DND-41 (cell line): ENCODE results near the gene PUM2.

Experiments
- ATAC-seq: fragments of 200-7000 bp; cut with Tn5 transposase; 3 replicates; pipeline ENCODE4 v1.9.1; 2021; ENCODE audit warnings: low read depth; ENCODE audit not compliant: insufficient read depth
- DNase-seq: peaks from one replicate; pipeline ENCODE4 v3.0.0-alpha.2; 2020
- H2AFZ ChIP-seq: 2 replicates; pipeline ENCODE4 v1.6.0; 2012; ENCODE audit warnings: low read depth, low read length
- H3K27ac ChIP-seq: 2 replicates; pipeline ENCODE4 v1.5.1; 2012; ENCODE audit warnings: low read length, inconsistent platforms
- H3K27me3 ChIP-seq: fragments of 200-600 bp; sonication (generic); 2 replicates; pipeline ENCODE4 v1.6.0; 2012; ENCODE audit warnings: low read length, mild to moderate bottlenecking, inconsistent platforms; ENCODE audit not compliant: insufficient read depth, poor library complexity
- H3K36me3 ChIP-seq: 2 replicates; pipeline ENCODE4 v1.5.1; 2012; ENCODE audit warnings: low read length, inconsistent platforms; ENCODE audit not compliant: insufficient read depth
- H3K4me1 ChIP-seq: 2 replicates; pipeline ENCODE4 v1.5.1; 2012; ENCODE audit warnings: mild to moderate bottlenecking, low read length; ENCODE audit not compliant: insufficient read depth
- H3K4me2 ChIP-seq: 2 replicates; pipeline ENCODE4 v1.6.0; 2012; ENCODE audit warnings: mild to moderate bottlenecking, moderate library complexity, low read length, inconsistent platforms; ENCODE audit not compliant: insufficient read depth
- H3K4me3 ChIP-seq, 2 experiments: fragments of 200-600 bp in 1 of 2; shearing (Covaris generic) in 1 of 2; 2 replicates each; pipeline ENCODE4 v1.5.1; 2012 to 2016; ENCODE audit warnings: inconsistent platforms in 2 of 2, low read length in 2 of 2, mild to moderate bottlenecking in 2 of 2, low read depth in 1 of 2, moderate library complexity in 1 of 2
- H3K79me2 ChIP-seq: 2 replicates; pipeline ENCODE4 v1.6.0; 2012; ENCODE audit warnings: low read length, inconsistent platforms; ENCODE audit not compliant: insufficient read depth
- H3K9ac ChIP-seq: 2 replicates; pipeline ENCODE4 v1.6.0; 2012; ENCODE audit warnings: low read depth, mild to moderate bottlenecking, inconsistent platforms, low read length, moderate library complexity
- H3K9me3 ChIP-seq: 2 replicates; pipeline ENCODE4 v1.5.1; 2012; ENCODE audit warnings: low read length, moderate library complexity, mild to moderate bottlenecking, inconsistent platforms; ENCODE audit not compliant: insufficient read depth, severe bottlenecking
- H4K20me1 ChIP-seq: 2 replicates; pipeline ENCODE4 v1.6.0; 2012; ENCODE audit warnings: low read length; ENCODE audit not compliant: insufficient read depth
- CTCF ChIP-seq: IDR thresholded peaks from 2 replicates; pipeline ENCODE4 v1.5.1; 2012; ENCODE audit warnings: borderline replicate concordance, low read length, moderate library complexity, mild to moderate bottlenecking; ENCODE audit not compliant: poor library complexity, severe bottlenecking; ENCODE audit errors: extremely low read depth
- EZH2 ChIP-seq: IDR thresholded peaks from 3 replicates; pipeline ENCODE4 v1.6.1; 2012; ENCODE audit warnings: borderline replicate concordance, low read depth, mild to moderate bottlenecking, moderate library complexity, low read length, inconsistent platforms; ENCODE audit not compliant: severe bottlenecking

Gene PUM2

DNA sequence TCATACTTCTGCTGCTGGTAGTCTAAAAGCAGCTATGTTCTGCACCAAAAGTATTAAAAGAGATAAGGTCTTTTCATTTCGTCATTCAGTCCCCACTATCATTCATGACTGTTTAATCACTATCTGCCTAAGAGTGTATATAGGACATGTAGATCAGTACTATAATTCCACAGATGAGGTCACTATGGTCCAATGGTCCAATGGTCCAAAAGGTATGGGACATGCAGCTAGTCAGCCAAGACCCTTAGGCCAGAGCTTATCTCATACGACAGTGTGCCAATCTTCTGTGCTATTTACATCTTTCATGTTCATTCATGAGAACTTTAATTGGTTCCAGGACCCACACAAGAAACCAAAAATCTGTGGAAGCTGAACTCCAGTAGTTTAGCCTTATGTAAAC lies 83.1 kb downstream of the PUM2 start:
- no peak overlapping the region for H3K27ac ChIP-seq

DNA sequence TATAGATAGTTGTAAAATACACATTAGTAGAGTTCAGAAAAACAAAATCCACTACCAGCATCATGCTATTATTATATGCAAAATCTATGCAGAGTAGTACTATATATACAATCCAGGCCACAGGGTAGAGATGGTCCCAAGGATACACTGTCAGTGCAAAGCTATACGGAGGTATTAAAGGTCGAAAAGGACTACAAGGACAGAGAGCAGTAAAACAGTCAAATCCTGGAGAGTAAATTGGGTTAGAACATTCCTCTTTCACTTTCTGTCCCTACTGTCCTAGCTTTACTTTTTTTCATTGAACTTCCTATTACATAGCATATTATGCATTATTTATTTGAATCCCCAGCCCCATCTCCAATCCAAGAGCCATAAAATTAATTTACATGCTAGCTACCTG lies 86.0 kb downstream of the PUM2 start:
- H3K27me3 ChIP-seq = no peaks in the 10 kb centered on the region
- peaks cover 74% of the 10 kb centered on the region for H3K36me3 ChIP-seq
- H3K27ac ChIP-seq = no peak overlapping the region
- TF ChIP-seq CTCF (no peak), EZH2 (no peak)
- no peaks in the 10 kb centered on the region for H3K9me3 ChIP-seq
- no peak overlapping the region for H3K4me3 ChIP-seq
- ATAC-seq (peak; percentile 21; the same call in 1 of the 3 replicates), DNase-seq (no peak)
- H3K9ac ChIP-seq = no peak overlapping the region
- no peak overlapping the region for H3K4me2 ChIP-seq
- peaks cover 6% of the 10 kb centered on the region for H4K20me1 ChIP-seq
- no peak overlapping the region for H2AFZ ChIP-seq
- H3K4me1 ChIP-seq = no peaks in the 10 kb centered on the region
- H3K79me2 ChIP-seq = peaks cover 4% of the 10 kb centered on the region; the same call in 1 of the 2 replicates

More for the DNA sequence above, 83.1 kb downstream of the PUM2 start:
- Histone ChIP-seq H3K79me2 (peaks cover 8% of the 10 kb centered on the region; the same call in 1 of the 2 replicates), H3K36me3 (peaks cover 65% of the 10 kb centered on the region), H3K9ac (no peak overlapping the region), H4K20me1 (peaks cover 9% of the 10 kb centered on the region), H3K9me3 (no peaks in the 10 kb centered on the region), H3K4me3 (no peak overlapping the region), H3K4me1 (no peaks in the 10 kb centered on the region), H3K27me3 (no peaks in the 10 kb centered on the region), H2AFZ (no peak overlapping the region), H3K4me2 (no peak overlapping the region)
- no peak for DNase-seq
- no peak; the same call in 2 of the 3 replicates for ATAC-seq
- TF ChIP-seq CTCF (no peak), EZH2 (no peak)

DNA sequence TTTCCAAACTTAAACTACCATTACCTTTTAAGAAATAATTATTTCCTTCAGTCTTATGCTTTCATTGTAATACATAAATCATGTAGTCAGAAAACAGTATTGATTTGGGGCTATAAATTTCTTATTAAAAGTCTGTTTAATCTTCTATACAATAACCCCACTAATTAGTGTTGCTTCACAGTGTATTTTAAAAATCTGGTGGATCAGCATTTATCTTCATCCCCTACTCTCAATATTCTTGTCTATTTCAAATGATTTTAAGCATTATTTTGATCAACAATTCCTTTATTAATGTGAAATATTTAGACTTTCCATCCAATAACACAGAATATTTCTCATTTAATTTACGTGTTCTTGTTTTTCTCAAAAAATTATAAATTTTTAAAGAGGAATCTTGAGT lies 93.2 kb downstream of the PUM2 start:
- H3K4me1 ChIP-seq = no peaks in the 10 kb centered on the region
- H3K79me2 ChIP-seq = no peaks in the 10 kb centered on the region
- H4K20me1 ChIP-seq = no peaks in the 10 kb centered on the region
- no peak overlapping the region for H3K4me2 ChIP-seq
- H3K27me3 ChIP-seq = no peaks in the 10 kb centered on the region
- no peak overlapping the region for H3K4me3 ChIP-seq
- H3K27ac ChIP-seq = no peak overlapping the region
- peaks cover 94% of the 10 kb centered on the region for H3K36me3 ChIP-seq
- TF ChIP-seq EZH2 (no peak), CTCF (no peak)
- ATAC-seq = no peak
- H3K9me3 ChIP-seq = no peaks in the 10 kb centered on the region
- no peak overlapping the region for H2AFZ ChIP-seq
- no peak for DNase-seq
- no peak overlapping the region for H3K9ac ChIP-seq

DNA sequence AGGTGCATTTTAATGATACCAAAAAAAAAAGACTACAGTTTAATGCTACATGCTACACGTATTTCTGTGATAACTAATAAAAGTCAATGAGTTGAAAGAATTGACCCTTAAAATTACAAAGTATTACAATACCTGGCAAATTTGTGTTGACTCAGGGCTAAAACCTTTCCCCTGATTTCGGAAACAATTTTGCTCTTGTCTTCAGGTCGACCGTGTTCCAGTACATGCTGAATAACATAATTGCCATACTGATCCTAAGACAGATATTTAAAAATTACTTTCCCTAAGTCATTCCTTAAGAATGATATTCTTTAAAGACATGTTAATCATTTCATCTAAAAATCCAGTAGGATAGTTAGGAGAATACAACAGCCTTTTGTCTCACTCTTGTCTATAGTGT lies 95.9 kb downstream of the PUM2 start:
- Histone ChIP-seq H3K4me2 (no peak overlapping the region), H3K4me3 (no peak overlapping the region), H4K20me1 (no peaks in the 10 kb centered on the region), H3K27me3 (no peaks in the 10 kb centered on the region), H3K79me2 (no peaks in the 10 kb centered on the region), H3K9me3 (no peaks in the 10 kb centered on the region), H3K9ac (no peak overlapping the region), H2AFZ (no peak overlapping the region), H3K36me3 (peaks cover 95% of the 10 kb centered on the region), H3K27ac (no peak overlapping the region), H3K4me1 (no peaks in the 10 kb centered on the region)
- ATAC-seq = no peak
- TF ChIP-seq EZH2 (no peak), CTCF (no peak)
- DNase-seq = no peak
